AG08395 (cell line): ENCODE data around the gene LYRM1.
A peak's percentile ranks its signal among the peaks of the same experiment; 100 is the strongest.
"Not testable (repeated sequence)": the region's sequence is repeated elsewhere in the genome, so short reads cannot be mapped to it uniquely, and the experiment has no call there.

Source experiments
- DNase-seq: peaks from one replicate; pipeline ENCODE4 v3.0.0; 2012; ENCODE audit warnings: mixed read lengths, low spot score

The LYRM1 gene

GRCh38 chr16:20902426-20902825 lies 1.9 kb downstream of the LYRM1 start:
- no peak for DNase-seq

GRCh38 chr16:20903116-20903898 lies 2.7 kb downstream of the LYRM1 start:
- no peak for DNase-seq

GRCh38 chr16:20903899-20904506 lies 3.4 kb downstream of the LYRM1 start:
- no peak for DNase-seq

- peak; percentile 24 for DNase-seq
Measured at GRCh38 chr16:20904507-20905081, 4.0 kb downstream of the LYRM1 start.

GRCh38 chr16:20905576-20905975 lies 5.0 kb downstream of the LYRM1 start:
- DNase-seq: no peak

GRCh38 chr16:20906341-20907255 lies 6.0 kb downstream of the LYRM1 start:
- DNase-seq: peak; percentile 72

- DNase-seq: peak; percentile 68
Measured at GRCh38 chr16:20910781-20911321, 10.3 kb downstream of the LYRM1 start.

- DNase-seq: no peak
Measured at GRCh38 chr16:20911361-20911760, 10.8 kb downstream of the LYRM1 start.

GRCh38 chr16:20916289-20916688 lies 15.7 kb downstream of the LYRM1 start:
- DNase-seq: no peak

GRCh38 chr16:20916942-20917341 lies 16.4 kb downstream of the LYRM1 start:
- DNase-seq: no peak

GRCh38 chr16:20918486-20919239 lies 18.1 kb downstream of the LYRM1 start:
- peak; percentile 65 for DNase-seq

- DNase-seq: no peak
Measured at GRCh38 chr16:20920091-20920490, 19.5 kb downstream of the LYRM1 start.

GRCh38 chr16:20920799-20921198 lies 20.2 kb downstream of the LYRM1 start:
- no peak for DNase-seq

- DNase-seq: no peak
Measured at GRCh38 chr16:20923876-20924275, 23.3 kb downstream of the LYRM1 start.

GRCh38 chr16:20925751-20926150 lies 25.2 kb downstream of the LYRM1 start:
- no peak for DNase-seq

- peak; percentile 63 for DNase-seq
Measured at GRCh38 chr16:20928774-20929411, 28.3 kb downstream of the LYRM1 start.

- DNase-seq: not testable (repeated sequence)
Measured at GRCh38 chr16:20929676-20930364, 29.2 kb downstream of the LYRM1 start.

GRCh38 chr16:20930365-20930690 lies 29.8 kb downstream of the LYRM1 start:
- no peak for DNase-seq

- DNase-seq: peak; percentile 35
Measured at GRCh38 chr16:20931066-20931600, 30.6 kb downstream of the LYRM1 start.

GRCh38 chr16:20933589-20933988 lies 33.0 kb downstream of the LYRM1 start:
- DNase-seq: no peak
